Stimulated activated CD4-positive, alpha-beta T cell treated with anti-CD3 and anti-CD28 coated beads, TNF-alpha, amount 100 ng/mL, for 4 hours (primary cell): ENCODE measurements around the gene MED14.

Experiments used
- DNase-seq, 3 experiments: peaks; one replicate each; pipeline ENCODE4 v3.0.0-alpha.2; 2020; ENCODE audit warnings: low read depth in 3 of 3

MED14 gene

GRCh38 chrX:40612511-40612910, 122.8 kb downstream of the MED14 start:
- DNase-seq: no peak

- DNase-seq: no peak
Measured at GRCh38 chrX:40607381-40607780, 128.0 kb downstream of the MED14 start.

- no peak for DNase-seq
Measured at GRCh38 chrX:40603446-40603845, 131.9 kb downstream of the MED14 start.
